ENCODE measurements around the gene ANO1. TPM values are rescaled to one million over a fixed set of nuclear protein-coding genes. Genes with fewer than 3 reads are reported as not detected.

The ANO1 gene
- total RNA-seq, 1 donor from 2014 or later, result 244 TPM

DNA sequence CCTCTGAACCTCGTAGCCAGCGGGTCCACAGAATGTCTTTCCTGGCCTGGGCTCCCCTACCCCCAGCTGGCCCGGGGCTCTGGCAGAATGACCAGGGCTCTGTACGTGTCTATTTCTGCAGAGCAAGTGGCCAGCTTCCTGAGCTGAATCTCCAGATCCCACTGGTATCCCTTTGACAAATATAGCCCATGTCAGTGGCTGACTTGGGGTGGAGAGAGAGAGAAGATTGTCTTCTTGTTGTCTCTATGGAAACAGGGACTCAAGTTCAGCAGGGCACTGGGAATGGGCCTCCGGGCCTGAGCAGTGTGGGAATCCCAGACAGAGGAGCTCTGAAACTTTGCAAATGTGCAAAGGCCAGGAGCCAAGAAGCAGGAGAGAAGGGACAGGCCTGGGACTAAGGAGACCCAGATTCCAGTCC is 33.9 kb downstream of the ANO1 start:
- Histone ChIP-seq H3K4me3 (no peak overlapping the region), H3K27me3 (no peaks in the 10 kb centered on the region), H3K27ac (peak overlapping the region in 1 of 2 donors; percentile 45), H3K9me3 (no peaks in the 10 kb centered on the region), H3K36me3 (peaks cover 54 to 82% of the 10 kb centered on the region in 2 donors), H3K4me1 (peaks cover 11 to 13% of the 10 kb centered on the region in 2 donors)
- intact Hi-C loops (cut with DNase I), result no loop called here
- DNase-seq (ENCODE audit: low spot score in 2 of 2), result no peak
- TF ChIP-seq, protein P1, sequence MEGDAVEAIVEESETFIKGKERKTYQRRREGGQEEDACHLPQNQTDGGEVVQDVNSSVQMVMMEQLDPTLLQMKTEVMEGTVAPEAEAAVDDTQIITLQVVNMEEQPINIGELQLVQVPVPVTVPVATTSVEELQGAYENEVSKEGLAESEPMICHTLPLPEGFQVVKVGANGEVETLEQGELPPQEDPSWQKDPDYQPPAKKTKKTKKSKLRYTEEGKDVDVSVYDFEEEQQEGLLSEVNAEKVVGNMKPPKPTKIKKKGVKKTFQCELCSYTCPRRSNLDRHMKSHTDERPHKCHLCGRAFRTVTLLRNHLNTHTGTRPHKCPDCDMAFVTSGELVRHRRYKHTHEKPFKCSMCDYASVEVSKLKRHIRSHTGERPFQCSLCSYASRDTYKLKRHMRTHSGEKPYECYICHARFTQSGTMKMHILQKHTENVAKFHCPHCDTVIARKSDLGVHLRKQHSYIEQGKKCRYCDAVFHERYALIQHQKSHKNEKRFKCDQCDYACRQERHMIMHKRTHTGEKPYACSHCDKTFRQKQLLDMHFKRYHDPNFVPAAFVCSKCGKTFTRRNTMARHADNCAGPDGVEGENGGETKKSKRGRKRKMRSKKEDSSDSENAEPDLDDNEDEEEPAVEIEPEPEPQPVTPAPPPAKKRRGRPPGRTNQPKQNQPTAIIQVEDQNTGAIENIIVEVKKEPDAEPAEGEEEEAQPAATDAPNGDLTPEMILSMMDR (IDR thresholded peaks at IDR 0.05), result no peak

DNA sequence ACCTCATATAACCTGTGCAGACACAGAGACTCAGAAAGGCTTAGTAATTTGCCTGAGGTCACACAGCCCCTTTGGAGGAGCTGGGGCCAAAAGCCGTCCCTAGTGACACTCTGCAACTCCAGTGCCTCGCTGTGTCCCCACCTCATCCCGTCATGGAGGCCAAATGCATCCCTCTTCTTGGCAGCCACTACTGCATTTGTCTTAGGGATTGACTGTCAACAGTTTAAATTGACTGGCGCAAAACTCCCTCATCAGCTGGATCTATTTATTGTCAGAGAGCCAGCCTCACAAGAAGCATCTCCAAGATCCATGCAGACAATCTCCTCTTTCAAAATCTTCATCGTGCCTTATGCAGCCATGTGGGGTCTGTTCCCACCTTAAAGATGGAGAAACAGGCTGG is 35.7 kb downstream of the ANO1 start:
- H3K9me3 ChIP-seq, result no peaks in the 10 kb centered on the region
- TF ChIP-seq, protein P1 (IDR thresholded peaks at IDR 0.05), result no peak
- no peak for DNase-seq (ENCODE audit: low spot score in 2 of 2)
- no peaks in the 10 kb centered on the region for H3K27me3 ChIP-seq
- intact Hi-C loops (cut with DNase I), result no loop called here
- peaks cover 62 to 81% of the 10 kb centered on the region in 2 donors for H3K36me3 ChIP-seq
- peak overlapping the region in 1 of 2 donors; percentile 63 for H3K27ac ChIP-seq
- no peak overlapping the region for H3K4me3 ChIP-seq
- H3K4me1 ChIP-seq, result peaks cover 0 to 8% of the 10 kb centered on the region in 2 donors

DNA sequence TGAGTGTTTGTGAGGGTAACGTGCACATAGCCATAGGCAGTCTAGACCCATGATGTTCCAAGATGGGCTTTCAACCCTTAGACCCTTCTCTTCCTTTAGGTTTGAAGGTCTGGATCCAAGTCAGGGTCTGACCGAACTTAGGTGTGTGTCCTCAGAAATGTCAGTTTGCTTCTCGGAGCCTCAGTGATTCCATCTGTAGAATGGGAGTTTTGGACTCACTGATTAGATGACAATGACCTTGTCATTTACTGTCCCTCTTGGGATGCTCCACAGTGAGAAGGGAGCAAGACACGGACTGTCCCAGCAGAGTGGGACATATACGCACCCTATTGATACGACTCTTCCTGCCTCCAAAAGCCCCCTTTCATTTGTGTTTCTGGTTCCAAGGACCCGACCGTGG is 37.7 kb downstream of the ANO1 start:
- H3K9me3 ChIP-seq, result no peaks in the 10 kb centered on the region
- TF ChIP-seq, protein P1 (IDR thresholded peaks at IDR 0.05), result no peak
- no peaks in the 10 kb centered on the region for H3K27me3 ChIP-seq
- intact Hi-C loops (cut with DNase I), result no loop called here
- peaks cover 8 to 9% of the 10 kb centered on the region in 2 donors for H3K4me1 ChIP-seq
- H3K36me3 ChIP-seq, result peaks cover 52 to 73% of the 10 kb centered on the region in 2 donors
- DNase-seq (ENCODE audit: low spot score in 2 of 2), result no peak
- no peak overlapping the region for H3K4me3 ChIP-seq
- peak overlapping the region; percentile 32 to 63 for H3K27ac ChIP-seq

DNA sequence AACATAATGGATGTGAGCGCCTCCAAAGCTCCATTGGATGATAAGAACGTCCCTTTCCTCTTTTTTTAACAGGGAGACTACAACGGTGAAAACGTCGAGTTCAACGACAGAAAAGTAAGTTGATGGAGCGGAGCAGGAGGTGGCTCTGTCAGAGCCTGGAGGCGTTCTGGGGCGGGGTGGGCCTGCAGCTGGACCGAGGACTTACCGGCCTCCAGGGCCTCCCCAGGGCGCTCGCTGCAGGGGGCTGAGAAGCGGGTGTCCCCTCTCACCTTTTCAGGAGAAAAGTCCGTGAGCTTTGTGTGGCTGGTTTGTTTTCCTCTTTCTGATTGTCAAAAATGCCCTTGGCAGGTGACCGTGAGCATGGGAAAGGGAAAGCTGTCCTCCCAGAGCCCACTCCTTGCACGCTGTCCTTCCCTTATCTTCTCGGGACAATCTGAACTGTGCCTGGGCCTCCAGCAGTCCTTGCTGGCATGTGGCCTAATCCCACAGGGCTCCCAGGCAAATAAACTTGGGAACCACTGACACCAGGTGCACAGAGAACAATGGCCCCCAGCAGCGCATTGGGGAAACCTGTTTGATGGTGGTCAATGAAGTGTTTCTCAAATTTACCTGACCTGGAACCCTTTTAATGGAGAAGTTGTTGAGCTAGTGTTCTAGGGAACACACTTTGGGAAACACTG is 38.4 kb downstream of the ANO1 start:
- Histone ChIP-seq H3K4me3 (no peak overlapping the region), H3K27ac (peak overlapping the region; percentile 20 to 31), H3K4me1 (peaks cover 8 to 11% of the 10 kb centered on the region in 2 donors), H3K9me3 (no peaks in the 10 kb centered on the region), H3K27me3 (no peaks in the 10 kb centered on the region), H3K36me3 (peaks cover 44 to 66% of the 10 kb centered on the region in 2 donors)
- DNase-seq (ENCODE audit: low spot score in 2 of 2), result no peak
- TF ChIP-seq, protein P1 (IDR thresholded peaks at IDR 0.05), result no peak
- intact Hi-C loops (cut with DNase I), result no loop called here

DNA sequence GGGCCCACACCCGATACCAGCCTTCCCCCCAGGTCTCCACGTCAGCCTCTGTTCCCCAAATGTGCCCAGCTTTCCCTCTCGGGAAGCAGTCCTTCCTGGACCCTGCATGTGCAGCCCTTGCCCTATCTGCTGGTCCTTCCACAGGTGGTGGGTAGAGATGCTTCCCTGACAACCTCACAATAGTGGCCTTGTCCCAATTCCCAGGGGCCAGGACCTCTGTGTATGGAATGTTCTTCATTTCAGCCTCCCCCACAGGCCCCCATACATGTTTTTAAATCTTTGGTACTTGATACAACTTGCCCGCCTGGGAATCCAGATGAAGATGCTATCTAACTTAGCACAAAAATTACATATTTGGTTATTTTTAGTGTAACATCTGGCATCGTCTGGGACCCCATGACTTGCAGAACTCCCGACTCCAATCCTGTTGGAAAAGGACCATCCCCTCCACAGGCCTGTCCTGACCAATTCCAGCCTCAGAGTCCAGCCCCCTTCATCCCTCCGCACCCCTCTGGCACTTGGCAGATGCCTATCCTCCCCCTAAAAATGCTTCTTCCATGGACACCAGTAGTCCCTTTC is 39.5 kb downstream of the ANO1 start:
- Histone ChIP-seq H3K4me3 (no peak overlapping the region), H3K36me3 (peaks cover 35 to 57% of the 10 kb centered on the region in 2 donors), H3K4me1 (peaks cover 8 to 11% of the 10 kb centered on the region in 2 donors), H3K9me3 (no peaks in the 10 kb centered on the region), H3K27me3 (no peaks in the 10 kb centered on the region), H3K27ac (peak overlapping the region; percentile 52 to 53)
- TF ChIP-seq, protein P1 (IDR thresholded peaks at IDR 0.05), result no peak
- no peak for DNase-seq (ENCODE audit: low spot score in 2 of 2)
- intact Hi-C loops (cut with DNase I), result no loop called here

Data from ascending aorta (tissue), 2 donors.